GM23338 (cell line): Measurements from ENCODE around the gene SHISA6. TPM values are rescaled to one million over a fixed set of nuclear protein-coding genes. Genes with fewer than 3 reads are reported as not detected.

Source experiments
- ATAC-seq: fragments of 200-7000 bp; cut with Tn5 transposase; 3 replicates; pipeline ENCODE4 v1.9.1; 2020
- DNase-seq: peaks from one replicate; pipeline ENCODE4 v3.0.0-alpha.2; 2015; ENCODE audit warnings: low spot score
- H2AFZ ChIP-seq: fragments of 200-600 bp; sonication (generic); 2 replicates; pipeline ENCODE4 v1.8.0; 2016; ENCODE audit warnings: antibody characterized with exemption, mild to moderate bottlenecking, moderate library complexity
- H3F3A ChIP-seq: fragments of 200-600 bp; sonication (generic); replicated peaks from 2 replicates; pipeline ENCODE4 v1.8.0; 2017; ENCODE audit warnings: antibody characterized with exemption, mixed run types, low read depth
- H3K27ac ChIP-seq: fragments of 200-600 bp; sonication (generic); 2 replicates; pipeline ENCODE4 v1.6.1; 2016; ENCODE audit warnings: low read depth
- H3K27me3 ChIP-seq: fragments of 200-600 bp; sonication (generic); 2 replicates; pipeline ENCODE4 v1.8.0; 2016; ENCODE audit warnings: mild to moderate bottlenecking, mixed run types, moderate library complexity; ENCODE audit not compliant: insufficient read depth
- H3K36me3 ChIP-seq: fragments of 200-600 bp; sonication (generic); 2 replicates; pipeline ENCODE4 v1.8.0; 2016; ENCODE audit warnings: mild to moderate bottlenecking; ENCODE audit not compliant: insufficient read depth
- H3K4me1 ChIP-seq: fragments of 200-600 bp; sonication (generic); 2 replicates; pipeline ENCODE4 v1.8.0; 2016; ENCODE audit warnings: mild to moderate bottlenecking, moderate library complexity; ENCODE audit not compliant: insufficient read depth
- H3K4me2 ChIP-seq: fragments of 200-600 bp; sonication (generic); 2 replicates; pipeline ENCODE4 v1.7.1; 2017; ENCODE audit warnings: mixed run types
- H3K4me3 ChIP-seq: fragments of 200-600 bp; sonication (generic); 2 replicates; pipeline ENCODE4 v1.6.1; 2016; ENCODE audit warnings: mixed run types
- H3K79me2 ChIP-seq: fragments of 200-600 bp; sonication (generic); replicated peaks from 2 replicates; pipeline ENCODE4 v1.8.0; 2017; ENCODE audit warnings: mild to moderate bottlenecking; ENCODE audit not compliant: insufficient read depth
- H3K9me2 ChIP-seq: fragments of 200-600 bp; sonication (generic); 2 replicates; pipeline ENCODE4 v1.8.0; 2017; ENCODE audit not compliant: insufficient read depth
- H4K20me1 ChIP-seq: fragments of 200-600 bp; sonication (generic); replicated peaks from 2 replicates; pipeline ENCODE4 v1.8.0; 2017; ENCODE audit warnings: mild to moderate bottlenecking; ENCODE audit not compliant: insufficient read depth
- H3K27ac Mint-ChIP-seq: 2 replicates; pipeline ENCODE4 v1.8.0; 2020; ENCODE audit warnings: inconsistent platforms, mild to moderate bottlenecking, moderate library complexity, mixed read lengths
- H3K27me3 Mint-ChIP-seq: 3 replicates; pipeline ENCODE4 v1.8.0; 2022; ENCODE audit warnings: low read depth, mild to moderate bottlenecking, moderate library complexity, mixed read lengths, inconsistent platforms; ENCODE audit not compliant: insufficient read depth, poor library complexity
- H3K36me3 Mint-ChIP-seq: 3 replicates; pipeline ENCODE4 v1.8.0; 2021; ENCODE audit warnings: low read depth, mild to moderate bottlenecking, inconsistent platforms, moderate library complexity, mixed read lengths
- H3K4me1 Mint-ChIP-seq: 3 replicates; pipeline ENCODE4 v1.8.0; 2020; ENCODE audit warnings: mild to moderate bottlenecking, inconsistent platforms, mixed read lengths
- H3K4me3 Mint-ChIP-seq: 3 replicates; pipeline ENCODE4 v1.8.0; 2021; ENCODE audit warnings: moderate library complexity, mild to moderate bottlenecking, inconsistent platforms, mixed read lengths
- H3K9me3 Mint-ChIP-seq: 3 replicates; pipeline ENCODE4 v1.8.0; 2020; ENCODE audit warnings: moderate library complexity, mild to moderate bottlenecking, inconsistent platforms, mixed read lengths
- CREB1 ChIP-seq: fragments of 250-450 bp; sonication (Bioruptor Pico); IDR thresholded peaks from 2 replicates; pipeline ENCODE4 v1.5.0; 2020; ENCODE audit warnings: low read depth, mild to moderate bottlenecking, moderate library complexity
- EZH2phosphoT487 ChIP-seq: fragments of 200-600 bp; sonication (generic); IDR thresholded peaks from one replicate; pipeline ENCODE4 v1.8.1; 2018; ENCODE audit warnings: antibody characterized with exemption; ENCODE audit not compliant: unreplicated experiment
- NANOG ChIP-seq: IDR thresholded peaks from 2 replicates; pipeline ENCODE4 v1.6.1; 2016; ENCODE audit warnings: antibody characterized with exemption, borderline replicate concordance
- STAT1 ChIP-seq: IDR thresholded peaks from one replicate; pipeline ENCODE4 v1.6.1; 2016; ENCODE audit warnings: antibody characterized with exemption; ENCODE audit not compliant: unreplicated experiment
- ZNF114 ChIP-seq: fragments of 250-450 bp; sonication (Bioruptor Pico); IDR thresholded peaks from 2 replicates; pipeline ENCODE4 v1.5.0; 2020; ENCODE audit warnings: mild to moderate bottlenecking, moderate library complexity
- ZNF331 ChIP-seq: fragments of 250-450 bp; sonication (Bioruptor Pico); IDR thresholded peaks from 2 replicates; pipeline ENCODE4 v1.5.0; 2020; ENCODE audit warnings: low read depth, mild to moderate bottlenecking, moderate library complexity
- polyA plus RNA-seq: library from polyadenylated mRNA; unstranded; fragments of >200 nt; fragmentation: Nextera tagmentation; extraction: Ambion mirVana; gene quantifications from 2 replicates; pipeline ENCODE4 v1.2.1, GENCODE V29; 2016
- total RNA-seq: library from RNA; depleted of rRNA; stranded (reverse); fragments of >200 nt; shearing (Covaris generic); gene quantifications from 2 replicates; pipeline ENCODE4 v1.2.3, GENCODE V29; 2014
- TF ChIP-seq, protein P1 (sequence below): IDR thresholded peaks from one replicate; pipeline ENCODE4 v1.6.1; 2018; ENCODE audit warnings: antibody characterized with exemption; ENCODE audit not compliant: unreplicated experiment
- TF ChIP-seq, protein P2 (sequence below), 2 experiments: fragments of 200-600 bp in 1 of 2; sonication (generic) in 1 of 2; conservative IDR thresholded peaks; 2 replicates each; pipeline versions ENCODE4 v1.5.1 to v1.6.1; 2016 to 2017; ENCODE audit warnings: antibody characterized with exemption in 2 of 2, low read depth in 2 of 2, mild to moderate bottlenecking in 2 of 2, moderate library complexity in 1 of 2

Gene SHISA6
- total and polyA plus RNA-seq, 2 experiments from 2014 or later, result 0.52 TPM; not detected in 1

- TF ChIP-seq, protein P1, sequence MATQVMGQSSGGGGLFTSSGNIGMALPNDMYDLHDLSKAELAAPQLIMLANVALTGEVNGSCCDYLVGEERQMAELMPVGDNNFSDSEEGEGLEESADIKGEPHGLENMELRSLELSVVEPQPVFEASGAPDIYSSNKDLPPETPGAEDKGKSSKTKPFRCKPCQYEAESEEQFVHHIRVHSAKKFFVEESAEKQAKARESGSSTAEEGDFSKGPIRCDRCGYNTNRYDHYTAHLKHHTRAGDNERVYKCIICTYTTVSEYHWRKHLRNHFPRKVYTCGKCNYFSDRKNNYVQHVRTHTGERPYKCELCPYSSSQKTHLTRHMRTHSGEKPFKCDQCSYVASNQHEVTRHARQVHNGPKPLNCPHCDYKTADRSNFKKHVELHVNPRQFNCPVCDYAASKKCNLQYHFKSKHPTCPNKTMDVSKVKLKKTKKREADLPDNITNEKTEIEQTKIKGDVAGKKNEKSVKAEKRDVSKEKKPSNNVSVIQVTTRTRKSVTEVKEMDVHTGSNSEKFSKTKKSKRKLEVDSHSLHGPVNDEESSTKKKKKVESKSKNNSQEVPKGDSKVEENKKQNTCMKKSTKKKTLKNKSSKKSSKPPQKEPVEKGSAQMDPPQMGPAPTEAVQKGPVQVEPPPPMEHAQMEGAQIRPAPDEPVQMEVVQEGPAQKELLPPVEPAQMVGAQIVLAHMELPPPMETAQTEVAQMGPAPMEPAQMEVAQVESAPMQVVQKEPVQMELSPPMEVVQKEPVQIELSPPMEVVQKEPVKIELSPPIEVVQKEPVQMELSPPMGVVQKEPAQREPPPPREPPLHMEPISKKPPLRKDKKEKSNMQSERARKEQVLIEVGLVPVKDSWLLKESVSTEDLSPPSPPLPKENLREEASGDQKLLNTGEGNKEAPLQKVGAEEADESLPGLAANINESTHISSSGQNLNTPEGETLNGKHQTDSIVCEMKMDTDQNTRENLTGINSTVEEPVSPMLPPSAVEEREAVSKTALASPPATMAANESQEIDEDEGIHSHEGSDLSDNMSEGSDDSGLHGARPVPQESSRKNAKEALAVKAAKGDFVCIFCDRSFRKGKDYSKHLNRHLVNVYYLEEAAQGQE, result no peak
These were observed 15.9 kb downstream of the SHISA6 start (continued) for GRCh38 chr17:11256877-11257276.

DNA sequence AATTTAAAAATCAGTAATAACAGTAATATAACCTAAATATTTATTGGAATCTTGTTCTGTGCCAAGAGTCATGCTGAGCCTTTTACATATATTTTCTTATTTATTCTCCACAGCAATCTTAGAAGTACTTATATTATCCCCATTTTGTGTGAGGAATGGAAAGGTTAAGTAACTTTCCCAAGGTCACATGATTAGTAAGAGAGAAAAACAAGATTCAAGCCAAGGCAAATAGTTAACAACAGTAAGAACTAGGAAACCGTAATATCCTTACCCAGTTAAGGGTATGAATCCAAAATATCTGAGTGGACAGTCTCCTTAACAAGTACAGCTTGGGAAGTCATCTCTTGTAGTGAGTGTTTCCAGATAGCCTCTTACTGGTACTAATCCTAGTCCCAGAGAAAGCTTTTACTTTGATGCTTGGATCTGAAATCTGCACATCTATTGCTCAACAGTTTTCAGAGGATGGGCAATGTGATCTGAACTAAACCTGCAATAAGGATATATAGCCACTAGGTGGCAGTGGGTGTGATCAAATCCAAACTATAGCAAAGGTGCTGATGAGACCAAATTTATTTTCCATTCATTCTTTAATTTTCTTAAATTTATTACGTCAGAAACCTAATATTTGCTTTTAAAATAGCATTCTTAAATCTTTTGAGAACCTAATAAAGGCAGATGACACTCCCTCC, 23.3 kb downstream of the SHISA6 start:
- Histone ChIP-seq H3K36me3 (no peaks in the 10 kb centered on the region), H3K4me3 (no peak overlapping the region), H3K4me1 (no peaks in the 10 kb centered on the region), H3F3A (no peaks in the 10 kb centered on the region), H2AFZ (no peak overlapping the region), H3K27me3 (no peaks in the 10 kb centered on the region), H4K20me1 (no peaks in the 10 kb centered on the region), H3K4me2 (no peak overlapping the region), H3K79me2 (no peaks in the 10 kb centered on the region), H3K9me2 (no peaks in the 10 kb centered on the region), H3K27ac (no peak overlapping the region)
- Mint-ChIP-seq H3K4me3 (no peak overlapping the region), H3K27me3 (peaks cover 12% of the 10 kb centered on the region), H3K9me3 (peaks cover 100% of the 10 kb centered on the region), H3K36me3 (peaks cover 46% of the 10 kb centered on the region), H3K4me1 (no peaks in the 10 kb centered on the region), H3K27ac (no peak overlapping the region)
- TF ChIP-seq CREB1 (CRISPR knock-in tag), result no peak
- no peak for TF ChIP-seq EZH2phosphoT487
- TF ChIP-seq, protein P2, sequence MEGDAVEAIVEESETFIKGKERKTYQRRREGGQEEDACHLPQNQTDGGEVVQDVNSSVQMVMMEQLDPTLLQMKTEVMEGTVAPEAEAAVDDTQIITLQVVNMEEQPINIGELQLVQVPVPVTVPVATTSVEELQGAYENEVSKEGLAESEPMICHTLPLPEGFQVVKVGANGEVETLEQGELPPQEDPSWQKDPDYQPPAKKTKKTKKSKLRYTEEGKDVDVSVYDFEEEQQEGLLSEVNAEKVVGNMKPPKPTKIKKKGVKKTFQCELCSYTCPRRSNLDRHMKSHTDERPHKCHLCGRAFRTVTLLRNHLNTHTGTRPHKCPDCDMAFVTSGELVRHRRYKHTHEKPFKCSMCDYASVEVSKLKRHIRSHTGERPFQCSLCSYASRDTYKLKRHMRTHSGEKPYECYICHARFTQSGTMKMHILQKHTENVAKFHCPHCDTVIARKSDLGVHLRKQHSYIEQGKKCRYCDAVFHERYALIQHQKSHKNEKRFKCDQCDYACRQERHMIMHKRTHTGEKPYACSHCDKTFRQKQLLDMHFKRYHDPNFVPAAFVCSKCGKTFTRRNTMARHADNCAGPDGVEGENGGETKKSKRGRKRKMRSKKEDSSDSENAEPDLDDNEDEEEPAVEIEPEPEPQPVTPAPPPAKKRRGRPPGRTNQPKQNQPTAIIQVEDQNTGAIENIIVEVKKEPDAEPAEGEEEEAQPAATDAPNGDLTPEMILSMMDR (conservative IDR thresholded peaks at IDR 0.05; ENCODE audit: low read depth in 2 of 2), result peak; percentile 19 to 61; a peak in 3 of 4 replicates
- TF ChIP-seq STAT1, result no peak
- DNase-seq, result peak; percentile 20
- ATAC-seq, result no peak

DNA sequence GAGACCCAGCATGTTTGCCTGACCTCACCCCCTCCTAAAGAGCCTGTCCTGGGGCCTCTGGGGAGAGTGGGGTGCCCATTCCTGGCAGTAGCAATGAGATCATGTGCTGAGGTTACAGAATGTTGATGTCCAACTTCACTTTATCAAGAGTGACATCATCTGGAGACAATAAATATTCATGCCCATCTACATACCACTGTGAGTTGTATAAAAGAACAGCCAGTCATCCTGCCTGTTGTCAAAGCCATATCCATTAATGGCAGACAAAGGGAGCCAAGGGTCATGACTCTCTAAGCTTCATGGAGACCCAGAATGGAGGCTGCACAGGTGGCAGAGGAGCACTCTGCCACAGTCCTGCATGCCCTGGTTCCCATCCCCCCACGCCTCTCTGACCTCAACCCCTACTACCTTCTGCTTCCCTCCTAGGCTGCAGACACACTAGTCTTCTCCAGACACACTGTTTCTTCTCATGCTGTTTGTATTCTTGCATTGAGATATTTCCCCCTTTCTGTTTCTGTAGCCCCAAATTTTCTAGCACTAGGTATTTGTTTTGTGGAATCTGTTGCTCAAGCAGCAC, 27.1 kb downstream of the SHISA6 start:
- Histone ChIP-seq H3K27ac (no peak overlapping the region), H3K4me3 (no peak overlapping the region), H3K27me3 (no peaks in the 10 kb centered on the region), H3F3A (no peaks in the 10 kb centered on the region), H3K9me2 (no peaks in the 10 kb centered on the region), H4K20me1 (no peaks in the 10 kb centered on the region), H3K36me3 (no peaks in the 10 kb centered on the region), H2AFZ (no peak overlapping the region), H3K4me1 (no peaks in the 10 kb centered on the region), H3K4me2 (no peak overlapping the region), H3K79me2 (no peaks in the 10 kb centered on the region)
- Mint-ChIP-seq H3K36me3 (peaks cover 42% of the 10 kb centered on the region), H3K27me3 (peaks cover 8% of the 10 kb centered on the region), H3K27ac (no peak overlapping the region), H3K4me3 (no peak overlapping the region), H3K4me1 (no peaks in the 10 kb centered on the region), H3K9me3 (peaks cover 66% of the 10 kb centered on the region)
- DNase-seq (no peak), ATAC-seq (no peak)
- TF ChIP-seq STAT1 (no peak), EZH2phosphoT487 (no peak), ZNF114 (CRISPR knock-in tag) (no peak), NANOG (no peak), ZNF331 (CRISPR knock-in tag) (no peak)
- TF ChIP-seq, protein P2 (conservative IDR thresholded peaks at IDR 0.05; ENCODE audit: low read depth in 2 of 2), result no peak
- TF ChIP-seq, protein P1, result no peak
